Neural cell (in vitro differentiated cells): ENCODE data around the gene JADE2.

ENCODE experiments used
- CTCF ChIP-seq: fragments of 450-650 bp; IDR thresholded peaks from 2 replicates; pipeline ENCODE4 v1.5.1; 2014; ENCODE audit warnings: antibody characterized with exemption, mild to moderate bottlenecking, moderate library complexity; ENCODE audit not compliant: poor library complexity, severe bottlenecking
- EP300 ChIP-seq: fragments of 450-650 bp; conservative IDR thresholded peaks from 2 replicates; pipeline ENCODE4 v1.6.1; 2014; ENCODE audit warnings: antibody characterized with exemption, mild to moderate bottlenecking, moderate library complexity; ENCODE audit not compliant: poor library complexity, severe bottlenecking
- EZH2 ChIP-seq: fragments of 200-600, 300-800 bp; shearing (Covaris generic), sonication (generic); IDR thresholded peaks from 2 replicates; pipeline ENCODE4 v1.6.1; 2014; ENCODE audit warnings: antibody characterized with exemption, low read length, borderline replicate concordance, mild to moderate bottlenecking; ENCODE audit not compliant: insufficient read depth, poor library complexity, severe bottlenecking
- MXI1 ChIP-seq: fragments of 450-650 bp; conservative IDR thresholded peaks from 2 replicates; pipeline ENCODE4 v1.6.1; 2014; ENCODE audit warnings: antibody characterized with exemption, mild to moderate bottlenecking; ENCODE audit not compliant: poor library complexity, severe bottlenecking
- POLR2AphosphoS5 ChIP-seq: IDR thresholded peaks from 2 replicates; pipeline ENCODE4 v1.6.1; 2012
- RAD21 ChIP-seq: fragments of 450-650 bp; conservative IDR thresholded peaks from 2 replicates; pipeline ENCODE4 v1.6.1; 2014; ENCODE audit warnings: antibody characterized with exemption, mild to moderate bottlenecking, moderate library complexity
- SMC3 ChIP-seq: fragments of 450-650 bp; conservative IDR thresholded peaks from 2 replicates; pipeline ENCODE4 v1.6.1; 2014; ENCODE audit warnings: antibody characterized with exemption, mild to moderate bottlenecking, moderate library complexity; ENCODE audit not compliant: poor library complexity
- TAF1 ChIP-seq: IDR thresholded peaks from 2 replicates; pipeline ENCODE4 v1.6.1; 2012; ENCODE audit warnings: low read depth

GRCh38 chr5:134610725-134611124 lies 85.3 kb downstream of the JADE2 start:
- TF ChIP-seq CTCF (no peak), EP300 (no peak), POLR2AphosphoS5 (no peak), RAD21 (no peak), TAF1 (no peak), MXI1 (no peak), EZH2 (no peak), SMC3 (no peak)
